Urothelium cell line (cell line): Measurements from ENCODE around the gene CD2BP2.

Experiments
- DNase-seq: peaks from one replicate; pipeline ENCODE4 v3.0.0; 2011; ENCODE audit warnings: low spot score, mixed read lengths
- FAIRE-seq: peaks from 2 replicates; lab custom pipeline; 2011; peaks lifted over from hg19 to GRCh38; lab: Jason Lieb, UNC

The CD2BP2 gene

DNA sequence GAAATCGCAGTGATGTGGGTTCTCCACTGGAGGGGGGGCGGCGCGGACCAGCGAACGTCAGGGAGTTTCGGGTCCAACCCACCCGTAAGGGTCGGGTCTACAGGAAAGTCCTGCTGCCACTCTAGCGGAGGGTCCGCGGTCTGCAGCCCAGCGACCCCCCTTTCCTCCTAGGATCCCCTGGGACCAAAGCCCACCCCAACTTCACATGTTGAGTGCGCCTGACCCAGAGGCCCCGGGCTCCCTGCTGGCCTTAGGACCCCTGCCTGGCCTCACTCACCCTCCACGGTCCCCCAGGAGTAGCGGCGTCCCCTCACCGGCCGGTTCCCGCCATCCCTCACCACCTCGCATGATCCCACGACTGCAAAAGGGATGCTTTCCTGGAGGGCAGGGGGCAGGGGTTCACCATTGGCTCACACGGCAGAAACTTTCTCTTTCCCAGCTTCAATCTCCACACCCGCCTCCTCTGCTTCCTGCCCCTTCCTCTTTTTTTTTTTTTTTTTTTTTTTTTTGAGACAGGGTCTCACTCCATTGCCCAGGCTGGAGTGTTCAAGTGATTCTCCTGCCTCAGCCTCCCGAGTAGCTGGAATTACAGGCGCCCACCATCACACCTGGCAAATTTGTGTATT is 24.2 kb upstream of the CD2BP2 start:
- DNase-seq = no peak
- FAIRE-seq = no peak

DNA sequence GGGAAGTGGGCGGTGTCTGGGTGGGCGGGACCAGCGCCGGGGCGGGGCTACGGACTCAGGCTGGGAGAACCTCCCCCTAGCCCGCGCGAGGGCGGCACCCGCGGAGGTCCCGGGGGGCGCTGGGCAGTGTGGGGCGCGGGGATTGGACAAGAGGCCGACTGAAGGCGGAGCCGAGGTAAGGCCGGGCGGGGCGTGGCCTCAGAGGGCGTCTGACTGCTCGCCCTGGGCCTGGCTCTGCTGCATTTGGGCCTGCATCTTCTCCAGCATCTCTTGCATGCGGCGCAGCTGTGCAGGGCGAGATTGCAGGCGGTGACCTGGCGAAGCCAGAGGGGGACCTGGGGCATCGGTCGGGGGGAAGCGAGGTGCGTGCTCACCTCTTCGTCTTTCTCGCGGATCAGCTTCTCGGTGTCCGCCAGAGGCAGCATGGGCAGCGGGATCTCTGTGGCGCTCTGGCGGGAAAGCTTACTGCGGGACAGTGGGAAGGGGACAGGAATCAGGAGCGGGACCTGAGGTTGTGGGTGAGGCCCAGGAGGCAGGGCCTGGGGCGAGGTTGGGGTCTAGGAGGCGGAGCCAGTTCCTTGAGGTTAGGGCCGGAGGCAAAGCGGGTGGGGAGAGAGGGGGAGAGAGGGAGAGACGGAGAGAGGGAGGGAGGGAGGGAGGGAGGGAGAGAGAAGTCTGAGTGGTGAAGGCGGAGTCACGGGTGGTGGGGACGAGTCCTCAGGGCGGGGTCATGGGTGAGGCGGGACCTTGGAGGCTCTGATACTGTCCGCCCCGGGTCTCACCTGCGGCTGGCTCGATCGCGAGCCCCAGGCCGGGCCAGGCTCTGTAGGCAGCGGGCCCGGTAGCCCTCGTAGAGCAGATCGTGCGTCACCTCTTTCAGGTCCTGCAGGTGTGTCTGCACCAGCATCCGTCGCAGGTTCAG is 23.4 kb upstream of the CD2BP2 start:
- FAIRE-seq (no peak), DNase-seq (peak; percentile 96)

DNA sequence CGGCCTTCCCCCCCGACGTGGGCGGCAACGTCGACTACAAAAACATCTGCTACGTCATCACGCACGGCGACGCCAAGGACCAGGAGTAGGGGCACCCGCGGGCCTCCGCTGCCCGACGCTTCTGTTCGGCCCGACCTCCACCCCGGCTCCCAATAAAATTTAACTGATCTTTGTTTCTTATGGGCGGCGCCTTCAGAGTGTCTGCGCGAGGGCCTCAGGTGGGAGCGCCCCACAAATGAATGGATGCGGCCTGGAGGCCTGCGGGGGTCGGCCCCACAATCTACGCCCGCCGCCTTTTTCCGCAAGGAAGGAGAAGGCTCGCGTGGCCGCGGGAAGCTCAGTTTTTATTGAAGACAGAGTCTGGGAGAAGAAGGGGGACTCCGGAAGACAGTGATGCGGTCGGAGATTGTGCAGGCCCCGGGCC is 22.7 kb upstream of the CD2BP2 start:
- FAIRE-seq (no peak), DNase-seq (peak; percentile 81)

DNA sequence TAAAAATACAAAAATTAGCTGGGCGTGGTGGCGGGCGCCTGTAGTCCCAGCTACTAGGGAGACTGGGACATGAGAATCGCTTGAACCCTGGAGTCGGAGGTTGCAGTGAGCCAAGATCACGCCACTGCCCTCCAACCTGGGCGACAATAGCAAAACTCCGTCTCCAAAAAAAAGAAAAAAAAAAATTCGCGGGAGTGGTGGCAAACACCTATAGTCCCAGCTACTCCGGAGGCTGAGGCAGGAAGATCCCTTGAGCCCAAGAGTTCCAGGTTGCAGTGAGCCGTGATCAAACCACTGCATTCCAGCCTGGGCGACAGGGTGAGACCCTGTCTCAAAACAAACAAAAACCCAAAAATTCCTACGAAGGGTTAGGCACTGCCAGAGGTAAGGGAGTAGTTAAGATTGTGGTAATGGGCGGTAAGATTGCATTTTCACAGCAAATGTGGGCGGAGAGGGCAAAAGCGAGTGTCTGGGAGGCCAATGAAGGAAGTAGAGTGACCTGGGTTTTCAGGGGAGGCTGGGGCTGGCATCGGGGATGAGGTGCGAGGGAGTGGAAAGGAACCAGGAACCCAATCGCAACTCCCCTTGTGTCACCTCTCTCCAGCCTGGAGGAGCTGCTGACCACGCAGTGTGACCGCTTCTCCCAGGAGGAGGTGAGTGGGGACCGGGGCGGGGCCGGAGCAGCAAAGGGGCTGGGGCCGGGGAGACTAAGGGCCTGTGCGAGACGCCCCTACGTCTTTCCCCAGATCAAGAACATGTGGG is 22.1 kb upstream of the CD2BP2 start:
- no peak for FAIRE-seq
- DNase-seq = no peak

DNA sequence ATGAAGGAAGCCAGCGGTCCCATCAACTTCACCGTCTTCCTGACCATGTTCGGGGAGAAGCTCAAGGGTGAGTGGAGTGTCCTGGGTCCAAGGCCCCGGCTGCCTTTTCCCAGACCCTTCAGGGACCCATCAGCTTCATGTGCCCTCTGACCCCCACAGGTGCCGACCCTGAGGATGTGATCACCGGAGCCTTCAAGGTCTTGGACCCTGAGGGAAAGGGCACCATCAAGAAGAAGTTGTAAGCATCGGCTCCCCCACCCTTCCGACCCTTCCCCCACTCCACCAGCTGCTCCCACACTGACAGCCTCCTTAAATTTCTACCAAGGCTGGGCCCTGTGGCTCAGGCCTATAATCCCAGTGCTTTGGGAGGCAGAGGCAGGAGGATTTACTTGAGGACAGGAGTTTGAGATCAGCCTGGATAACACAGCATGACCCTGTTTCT is 21.4 kb upstream of the CD2BP2 start:
- DNase-seq = no peak

DNA sequence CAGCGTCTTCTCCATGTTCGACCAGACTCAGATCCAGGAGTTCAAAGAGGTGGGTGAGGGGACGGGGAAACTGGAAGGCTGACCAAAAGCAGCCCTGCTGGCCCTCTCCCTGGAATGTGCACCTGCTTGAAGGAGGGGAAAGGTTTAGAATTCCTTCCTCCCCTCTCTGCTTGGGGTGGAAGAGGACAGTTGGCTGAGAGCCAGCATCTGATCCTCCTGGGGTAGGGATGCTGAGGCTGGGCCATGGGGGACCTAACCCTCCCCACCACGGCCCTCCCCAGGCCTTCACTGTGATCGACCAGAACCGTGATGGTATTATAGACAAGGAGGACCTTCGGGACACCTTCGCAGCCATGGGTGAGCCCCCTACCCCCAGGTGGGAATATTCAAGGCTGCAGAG is 20.8 kb upstream of the CD2BP2 start:
- DNase-seq = no peak
- no peak for FAIRE-seq

More for the DNA sequence above, 21.4 kb upstream of the CD2BP2 start:
- no peak for FAIRE-seq

DNA sequence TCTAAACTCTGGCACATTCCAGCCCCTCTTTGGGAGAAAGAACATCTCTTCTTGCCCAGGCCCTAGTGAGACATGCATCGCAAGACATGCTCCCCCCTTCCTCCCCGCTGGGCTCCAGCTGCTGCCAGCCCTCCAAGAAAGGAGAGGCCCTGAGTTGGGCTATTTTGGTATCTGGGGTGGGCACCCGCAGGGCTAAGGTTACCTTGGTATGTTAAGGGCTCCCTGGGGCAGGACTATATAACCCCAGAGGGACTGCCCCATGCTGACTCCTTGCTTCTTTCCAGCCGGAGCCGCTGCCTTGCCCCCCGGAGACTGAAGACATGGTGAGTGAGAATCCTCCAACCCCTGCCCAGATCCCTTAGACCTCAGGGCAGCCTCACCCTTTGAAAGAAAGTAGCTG is 19.4 kb upstream of the CD2BP2 start, which contains the start of gene MYL11:
TSS of gene MYL11 (plus strand) at position 265 of the 400 bp plus-strand sequence. CDS start at position 321, 56 bp downstream.
- FAIRE-seq (no peak), DNase-seq (no peak)

DNA sequence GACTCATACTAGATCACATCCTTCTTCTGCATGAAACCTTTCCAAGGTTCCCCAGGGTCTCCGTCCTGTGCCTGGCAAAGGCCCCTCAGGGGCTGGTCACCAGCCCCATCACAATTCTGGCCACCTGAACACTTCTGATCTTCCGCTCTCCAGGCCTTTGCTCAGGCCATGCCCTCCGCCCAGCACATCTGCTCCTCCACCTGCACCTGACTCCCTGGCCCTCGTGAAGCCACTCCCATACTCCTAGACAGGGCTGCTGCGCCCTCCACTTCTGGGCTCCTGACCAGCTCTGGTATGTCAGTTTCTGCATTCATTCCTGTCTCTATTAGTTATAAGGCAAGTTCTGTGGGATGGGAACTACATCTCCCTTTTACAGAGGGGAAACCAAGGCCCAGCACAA is 17.6 kb upstream of the CD2BP2 start:
- FAIRE-seq (no peak), DNase-seq (no peak)

DNA sequence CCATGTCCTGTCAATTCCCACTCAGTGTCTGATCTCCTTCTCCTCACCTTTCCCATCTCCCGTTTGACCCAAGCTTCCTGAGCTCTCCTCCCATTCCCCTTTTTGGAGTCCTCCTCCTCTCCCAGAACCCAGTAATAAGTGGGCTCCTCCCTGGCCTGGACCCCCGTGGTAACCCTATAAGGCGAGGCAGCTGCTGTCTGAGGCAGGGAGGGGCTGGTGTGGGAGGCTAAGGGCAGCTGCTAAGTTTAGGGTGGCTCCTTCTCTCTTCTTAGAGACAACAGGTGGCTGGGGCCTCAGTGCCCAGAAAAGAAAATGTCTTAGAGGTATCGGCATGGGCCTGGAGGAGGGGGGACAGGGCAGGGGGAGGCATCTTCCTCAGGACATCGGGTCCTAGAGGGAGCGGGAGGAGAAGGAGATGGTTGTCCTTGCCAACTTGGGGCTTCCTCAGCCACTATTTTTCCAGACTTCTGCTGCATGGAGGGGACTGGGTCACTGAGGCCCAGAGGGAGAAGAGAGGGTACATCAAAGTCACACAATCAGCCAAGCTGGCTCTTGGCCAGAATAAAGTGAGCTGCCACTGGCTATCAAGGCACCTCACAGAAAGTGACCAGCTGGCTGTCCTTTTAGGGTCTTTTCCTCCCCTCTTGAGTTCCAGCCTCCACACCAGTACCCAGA is 17.1 kb upstream of the CD2BP2 start:
- DNase-seq (no peak), FAIRE-seq (no peak)

DNA sequence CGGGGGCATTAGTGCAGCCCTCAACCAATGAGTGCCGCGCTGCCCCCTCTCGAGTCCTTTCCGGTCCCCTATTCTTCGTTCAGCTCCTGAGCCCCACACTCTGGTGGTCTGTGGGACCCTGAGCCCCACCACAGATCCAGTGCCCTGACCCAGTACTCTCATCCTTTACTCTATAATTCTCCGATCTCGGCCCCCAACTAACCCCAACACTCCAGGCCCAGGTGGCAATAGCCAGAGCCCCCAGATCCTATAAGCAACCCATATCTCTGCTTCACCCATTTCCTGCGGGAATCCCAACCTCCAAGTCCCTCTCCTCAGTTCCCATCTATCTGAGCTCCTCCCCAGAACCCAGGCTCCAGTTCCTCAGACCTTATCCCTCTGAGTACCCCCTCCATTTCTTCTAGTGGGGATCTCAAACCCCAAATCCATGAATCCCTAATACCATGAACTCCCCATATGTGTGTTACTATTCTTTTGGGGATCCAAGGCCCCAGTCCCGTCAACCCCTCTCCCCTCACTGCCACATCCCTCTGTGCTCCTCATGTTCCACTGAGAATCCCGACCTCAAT is 16.2 kb upstream of the CD2BP2 start:
- DNase-seq (no peak), FAIRE-seq (no peak)

DNA sequence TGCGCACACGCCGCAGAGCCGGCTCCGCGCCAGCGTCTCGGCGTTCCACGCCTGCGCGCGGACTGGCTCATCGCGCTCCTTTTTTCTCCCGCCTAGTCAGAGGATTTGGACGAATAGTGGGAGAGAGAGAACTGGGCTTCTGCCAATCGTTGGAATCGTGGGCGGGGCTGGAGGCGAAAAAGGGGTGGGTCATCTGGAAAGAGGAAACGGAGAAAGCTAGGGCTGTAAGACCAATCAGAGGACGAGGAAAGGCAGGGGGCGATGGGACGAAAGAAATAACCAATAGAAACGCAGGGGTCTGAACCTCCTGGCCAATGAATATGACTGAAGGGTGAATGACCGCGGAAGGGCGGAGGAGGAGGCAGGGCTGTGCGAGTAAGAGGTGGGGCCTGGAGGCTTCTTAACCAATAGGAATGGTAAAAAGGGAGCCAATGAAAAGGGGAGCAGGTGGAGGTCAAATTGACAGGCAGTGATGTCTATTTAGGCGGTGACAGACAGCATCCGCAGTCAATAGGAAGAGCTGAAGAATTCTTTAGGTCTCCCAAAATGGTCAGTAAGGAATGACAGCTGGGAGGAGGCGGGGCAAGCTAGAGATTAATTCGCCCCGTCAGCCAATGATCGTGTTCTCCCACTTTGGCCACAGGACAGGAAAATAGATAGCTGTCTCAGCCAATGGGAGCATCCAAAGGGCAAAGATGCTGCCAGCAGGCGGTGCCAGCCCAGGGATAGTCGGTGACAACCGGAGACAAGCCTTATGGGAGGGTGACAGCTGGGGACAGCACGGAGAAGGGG is 15.5 kb upstream of the CD2BP2 start, which contains the start of gene TBC1D10B:
TSS of gene TBC1D10B (minus strand) at position 39 of the 792 bp plus-strand sequence. CDS start 311 bp downstream, outside the sequence.
- DNase-seq = peak; percentile 94
- FAIRE-seq = no peak

DNA sequence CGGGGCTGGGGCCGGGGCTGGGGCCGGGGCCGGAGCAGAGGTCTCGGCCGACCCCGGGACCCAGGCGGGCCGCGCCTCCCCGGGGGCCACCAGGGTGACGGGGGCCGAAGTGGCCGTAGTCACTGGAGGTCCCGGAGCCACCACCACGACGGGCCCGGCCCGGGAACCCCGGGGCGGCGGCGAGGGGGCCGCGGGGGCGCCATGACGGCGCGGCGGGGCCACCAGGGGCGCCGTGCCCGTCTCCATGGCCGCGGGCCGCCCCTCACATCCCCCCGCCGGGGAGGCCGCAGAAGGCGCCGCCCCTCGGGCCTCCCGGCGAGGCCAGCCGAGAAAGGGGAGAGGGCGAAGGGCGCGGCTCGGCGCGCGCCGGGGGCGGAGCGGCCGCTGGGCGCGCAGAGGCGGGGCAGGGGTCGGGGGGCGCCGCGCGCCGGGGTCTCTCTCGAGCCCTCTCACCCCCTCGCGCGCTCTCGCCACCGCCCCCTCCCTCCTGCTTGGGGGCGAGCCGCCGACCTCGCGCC is 14.9 kb upstream of the CD2BP2 start:
- FAIRE-seq (no peak), DNase-seq (no peak)

DNA sequence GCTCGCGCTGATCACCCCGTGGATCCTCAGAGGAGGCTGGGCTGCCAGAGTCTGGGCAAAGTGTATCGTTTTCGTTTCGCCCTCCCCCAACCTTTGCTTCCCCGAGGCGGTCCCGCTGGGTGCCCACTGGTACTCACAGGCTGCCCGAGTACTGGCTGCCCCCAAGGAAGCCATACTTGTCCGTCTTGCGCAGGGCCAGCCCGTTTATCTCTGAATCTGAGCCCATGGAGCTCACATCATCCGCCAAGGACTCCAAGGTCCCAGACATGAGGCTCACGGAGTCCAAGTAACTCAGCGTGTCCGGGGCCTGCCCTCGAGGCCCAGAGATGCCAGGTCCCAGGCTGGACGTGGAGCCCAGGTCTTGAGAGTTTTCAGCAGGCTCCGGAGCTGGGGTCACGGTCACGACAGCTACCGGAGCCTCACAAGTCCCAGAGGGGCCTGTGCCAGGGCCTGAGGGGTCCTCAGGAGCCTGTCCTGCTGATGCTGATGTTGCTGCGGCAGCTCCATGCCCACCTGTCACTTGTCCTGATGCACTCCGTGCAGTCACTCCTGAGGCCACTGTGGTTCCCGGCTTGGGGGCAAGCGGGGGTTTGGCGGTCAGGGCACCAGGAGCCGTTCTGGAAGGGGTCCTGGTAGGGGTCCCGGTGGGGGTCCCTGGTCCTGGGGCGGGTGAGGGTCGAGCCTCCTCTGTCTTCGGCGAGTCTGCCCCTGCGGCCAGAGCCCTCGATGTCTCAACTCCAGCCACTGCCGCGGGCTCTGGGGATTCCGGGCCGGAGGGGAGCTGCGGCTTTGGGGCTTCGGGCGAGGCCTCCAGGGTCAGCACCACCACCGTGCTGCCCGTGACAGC is 14.2 kb upstream of the CD2BP2 start:
- FAIRE-seq = no peak

DNA sequence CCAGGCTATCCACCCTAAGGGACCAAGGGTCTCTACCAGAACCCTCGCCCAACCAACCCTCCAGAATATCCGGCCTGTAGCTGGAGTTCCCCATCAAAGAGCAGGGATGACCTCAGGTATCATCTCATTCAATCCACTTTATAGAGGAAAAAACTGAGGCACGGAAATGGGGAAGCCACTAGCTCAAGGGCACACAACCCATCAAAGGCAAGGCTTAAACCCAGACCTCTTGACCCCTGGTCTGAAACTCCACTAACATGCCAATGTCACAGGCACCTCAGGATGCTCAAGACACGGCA is 13.6 kb upstream of the CD2BP2 start:
- FAIRE-seq = no peak
- no peak for DNase-seq

More for the DNA sequence above, 14.2 kb upstream of the CD2BP2 start:
- no peak for DNase-seq

DNA sequence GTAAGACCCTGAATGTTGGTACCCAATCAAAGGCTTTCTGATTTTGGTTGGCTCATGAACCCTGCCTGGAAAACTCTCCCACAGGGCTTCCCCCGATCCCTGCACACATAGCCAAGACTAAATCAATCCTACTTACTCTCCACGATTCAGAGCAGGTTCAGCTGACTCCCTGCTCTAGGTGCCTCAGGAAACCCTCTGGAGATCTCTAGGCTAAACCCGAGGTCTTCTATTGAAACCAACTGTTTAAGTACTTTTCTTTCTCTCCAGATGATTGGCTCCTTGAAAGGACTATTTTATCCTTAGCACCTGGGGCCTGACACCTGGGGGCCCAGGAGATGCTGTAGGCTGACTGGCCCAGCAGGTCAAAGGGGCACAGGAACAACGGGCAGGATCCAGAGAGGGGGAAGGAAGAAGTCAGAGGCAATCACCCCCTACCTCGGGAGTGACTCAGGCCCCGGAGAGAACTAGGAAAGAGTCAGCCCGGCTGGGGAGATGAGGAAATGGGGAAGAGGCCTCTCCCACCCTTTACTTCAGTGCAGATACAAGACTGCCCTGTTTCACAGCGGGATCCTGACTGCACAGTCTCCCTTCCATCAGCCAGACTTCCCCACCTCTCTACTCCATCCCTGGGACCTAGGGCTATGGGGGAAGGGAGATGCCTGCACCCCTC is 13.1 kb upstream of the CD2BP2 start:
- FAIRE-seq (no peak), DNase-seq (no peak)

DNA sequence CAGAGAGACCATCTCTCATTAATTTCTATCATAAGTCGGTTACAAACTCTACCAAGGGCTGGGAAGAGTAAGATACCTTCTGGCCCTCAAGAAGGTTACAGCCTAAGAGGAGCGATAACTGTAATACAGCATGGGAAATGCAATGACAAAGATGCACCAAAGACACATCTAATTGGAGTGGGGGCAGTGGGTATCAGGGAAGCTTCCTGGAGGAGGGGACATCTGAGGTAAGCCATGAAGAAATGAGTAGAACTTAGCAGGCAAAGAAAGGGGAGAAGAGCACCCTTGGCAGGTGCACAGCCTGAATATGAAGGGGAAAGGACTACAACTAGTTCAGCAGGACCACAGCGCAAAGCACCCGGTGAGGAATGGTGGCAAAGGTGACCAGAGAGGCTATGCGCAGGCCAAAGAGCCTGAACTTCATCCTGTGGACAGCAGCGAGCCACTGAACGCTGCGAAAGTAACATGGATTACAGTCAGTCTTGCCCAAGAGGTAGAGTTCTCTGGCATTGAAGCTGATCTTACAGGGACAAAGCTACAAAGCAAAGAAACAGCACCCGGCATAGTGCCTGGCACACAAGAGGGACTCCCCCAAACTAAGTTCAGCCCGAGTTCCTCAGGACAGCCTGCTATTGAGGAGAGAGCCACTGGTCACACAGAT is 12.4 kb upstream of the CD2BP2 start:
- FAIRE-seq (no peak), DNase-seq (no peak)

DNA sequence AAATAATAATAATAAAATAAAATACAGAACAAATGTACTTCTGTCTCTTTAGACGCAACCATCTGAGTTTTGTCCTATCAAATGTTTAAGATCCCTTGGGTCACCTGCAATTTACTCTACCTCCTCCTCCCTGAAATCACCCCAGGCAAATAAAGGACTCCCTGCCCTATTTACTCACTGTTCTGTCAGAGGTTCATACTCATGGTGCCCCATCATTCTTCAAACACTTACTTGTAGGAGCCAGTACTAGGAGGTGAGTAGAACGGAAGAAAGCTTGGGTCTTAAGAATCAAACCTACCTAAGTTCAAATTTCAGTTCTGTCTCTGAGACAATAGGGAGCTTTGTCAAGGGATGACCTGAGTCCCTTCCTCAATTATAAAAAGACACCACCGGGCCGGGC is 11.4 kb upstream of the CD2BP2 start:
- FAIRE-seq = no peak

More for the DNA sequence above, 11.4 kb upstream of the CD2BP2 start:
- DNase-seq = no peak
